Peyer's patch (tissue), 4 donors: ENCODE measurements around the gene GDPD5. TPM values are rescaled to one million over a fixed set of nuclear protein-coding genes. Genes with fewer than 3 reads are reported as not detected.

ENCODE experiments used
- DNase-seq, 3 donors: peaks; one replicate each; pipeline ENCODE4 v3.0.0-alpha.2; 2017 to 2019
- H3K27ac ChIP-seq, 4 donors: fragments of 200-600 bp; sonication (generic); one replicate each; pipeline ENCODE4 v1.5.1; 2016 to 2019
- H3K27me3 ChIP-seq, 2 donors: fragments of 200-600 bp; sonication (generic); one replicate each; pipeline ENCODE4 v1.5.1; 2019
- H3K36me3 ChIP-seq, 3 donors: fragments of 200-600 bp; sonication (generic); one replicate each; pipeline ENCODE4 v1.5.1; 2016 to 2019
- H3K4me1 ChIP-seq, 4 donors: fragments of 200-600 bp; sonication (generic); one replicate each; pipeline ENCODE4 v1.5.1; 2016 to 2019
- H3K4me3 ChIP-seq, 4 donors: fragments of 200-600 bp; sonication (generic); 1 replicate in 3 of 4; 2 replicates in 1 of 4; pipeline ENCODE4 v1.5.1; 2016 to 2019; ENCODE audit warnings: mild to moderate bottlenecking in 1 of 4
- H3K9me3 ChIP-seq, 4 donors: fragments of 200-600 bp; sonication (generic); one replicate each; pipeline ENCODE4 v1.5.1; 2016 to 2019; ENCODE audit warnings: mild to moderate bottlenecking in 1 of 4
- CTCF ChIP-seq, 6 experiments: fragments of 450-650 bp in 4 of 6; fragments of 200-600 bp in 2 of 6; sonication (generic) in 1 of 6; IDR thresholded peaks; one replicate each; pipeline ENCODE4 v1.5.1; 2017 to 2019; ENCODE audit warnings: antibody characterized with exemption in 6 of 6, mild to moderate bottlenecking in 3 of 6, moderate library complexity in 1 of 6
- POLR2A ChIP-seq, 2 donors: fragments of 450-650 bp; IDR thresholded peaks; one replicate each; pipeline ENCODE4 v1.5.1; 2017; ENCODE audit warnings: antibody characterized with exemption in 2 of 2, mild to moderate bottlenecking in 2 of 2, moderate library complexity in 2 of 2
- total RNA-seq, 4 donors: library from RNA; depleted of rRNA; stranded (reverse); fragments of >200 nt; gene quantifications; one replicate each; pipeline ENCODE4 v1.1.0, GENCODE V29; 2016

Gene GDPD5
- total RNA-seq, 4 donors from 2014 or later: 2.5 to 48.9 (median 22.2) TPM

GRCh38 chr11:75570559-75571139, 44.9 kb upstream of the GDPD5 start:
- Histone ChIP-seq H3K9me3 (no peaks in the 10 kb centered on the region), H3K4me1 (peaks cover 0 to 10% (median 2%) of the 10 kb centered on the region in 4 donors), H3K27ac (no peak overlapping the region), H3K4me3 (no peak overlapping the region), H3K36me3 (peaks cover 0 to 70% (median 0%) of the 10 kb centered on the region in 3 donors), H3K27me3 (no peaks in the 10 kb centered on the region)
- TF ChIP-seq CTCF (IDR thresholded peaks at IDR 0.05) (no peak), POLR2A (IDR thresholded peaks at IDR 0.05) (no peak)
- no peak for DNase-seq

GRCh38 chr11:75568616-75569219, 43.0 kb upstream of the GDPD5 start:
- Histone ChIP-seq H3K27me3 (no peaks in the 10 kb centered on the region), H3K4me3 (no peak overlapping the region), H3K9me3 (no peaks in the 10 kb centered on the region), H3K36me3 (peaks cover 0 to 70% (median 0%) of the 10 kb centered on the region in 3 donors), H3K27ac (no peak overlapping the region), H3K4me1 (peaks cover 0 to 29% (median 3%) of the 10 kb centered on the region in 4 donors)
- DNase-seq: no peak
- TF ChIP-seq POLR2A (IDR thresholded peaks at IDR 0.05): no peak

- no peaks in the 10 kb centered on the region for H3K9me3 ChIP-seq
- no peak overlapping the region for H3K4me3 ChIP-seq
- H3K27me3 ChIP-seq: no peaks in the 10 kb centered on the region
- TF ChIP-seq POLR2A (IDR thresholded peaks at IDR 0.05) (no peak), CTCF (IDR thresholded peaks at IDR 0.05) (no peak)
- DNase-seq: no peak
- H3K36me3 ChIP-seq: peaks cover 0 to 65% (median 0%) of the 10 kb centered on the region in 3 donors
- H3K4me1 ChIP-seq: peaks cover 0 to 37% (median 4%) of the 10 kb centered on the region in 4 donors
- no peak overlapping the region for H3K27ac ChIP-seq
Measured at GRCh38 chr11:75567971-75568370, 42.2 kb upstream of the GDPD5 start.

GRCh38 chr11:75566763-75567279, 41.1 kb upstream of the GDPD5 start:
- Histone ChIP-seq H3K4me1 (peaks cover 0 to 39% (median 4%) of the 10 kb centered on the region in 4 donors), H3K36me3 (peaks cover 0 to 54% (median 0%) of the 10 kb centered on the region in 3 donors), H3K27ac (no peak overlapping the region), H3K27me3 (no peaks in the 10 kb centered on the region), H3K9me3 (no peaks in the 10 kb centered on the region), H3K4me3 (no peak overlapping the region)
- DNase-seq: no peak
- no peak for TF ChIP-seq CTCF (IDR thresholded peaks at IDR 0.05)
- no peak for TF ChIP-seq POLR2A (IDR thresholded peaks at IDR 0.05)

GRCh38 chr11:75565916-75566762, 40.4 kb upstream of the GDPD5 start:
- Histone ChIP-seq H3K9me3 (no peaks in the 10 kb centered on the region), H3K4me3 (no peak overlapping the region), H3K36me3 (peaks cover 0 to 47% (median 0%) of the 10 kb centered on the region in 3 donors), H3K4me1 (peaks cover 0 to 45% (median 4%) of the 10 kb centered on the region in 4 donors), H3K27ac (peak overlapping the region in 3 of 4 donors; percentile 31 to 97 (median 52)), H3K27me3 (no peaks in the 10 kb centered on the region)
- no peak for DNase-seq
- TF ChIP-seq POLR2A (IDR thresholded peaks at IDR 0.05) (no peak), CTCF (IDR thresholded peaks at IDR 0.05) (no peak)
